ENCODE results near the gene GRAMD1B.

Gene GRAMD1B

GRCh38 chr11:123558536-123559315, 128.7 kb downstream of the GRAMD1B start:
- H4K20me1 ChIP-seq (ENCODE audit: insufficient read depth): no peaks in the 10 kb centered on the region
- H3K79me2 ChIP-seq (ENCODE audit: insufficient read depth, low read depth): no peaks in the 10 kb centered on the region
- H3K4me1 ChIP-seq (ENCODE audit: low read depth, poor library complexity, severe bottlenecking): no peaks in the 10 kb centered on the region
- H2AFZ ChIP-seq (ENCODE audit: low read depth): no peak overlapping the region
- H3K4me2 ChIP-seq: no peak overlapping the region
- TF ChIP-seq CTCF (conservative IDR thresholded peaks at IDR 0.05; ENCODE audit: low read depth, low read length): no peak
- no peak overlapping the region for H3K4me3 ChIP-seq (IDR thresholded peaks at IDR 0.05; ENCODE audit: insufficient read depth, low read depth, low read length)
- no peak overlapping the region for H3K27ac ChIP-seq
- no peaks in the 10 kb centered on the region for H3K36me3 ChIP-seq (ENCODE audit: insufficient read depth)
- no peak overlapping the region for H3K9ac ChIP-seq
- H3K27me3 ChIP-seq (ENCODE audit: insufficient read depth, low read depth): no peaks in the 10 kb centered on the region

GRCh38 chr11:123559523-123559955, 129.5 kb downstream of the GRAMD1B start:
- no peak for TF ChIP-seq CTCF (conservative IDR thresholded peaks at IDR 0.05; ENCODE audit: low read depth, low read length)
- no peak overlapping the region for H3K9ac ChIP-seq
- H3K4me3 ChIP-seq (IDR thresholded peaks at IDR 0.05; ENCODE audit: insufficient read depth, low read depth, low read length): no peak overlapping the region
- no peak overlapping the region for H3K27ac ChIP-seq
- H4K20me1 ChIP-seq (ENCODE audit: insufficient read depth): no peaks in the 10 kb centered on the region
- H3K27me3 ChIP-seq (ENCODE audit: insufficient read depth, low read depth): no peaks in the 10 kb centered on the region
- H3K4me1 ChIP-seq (ENCODE audit: low read depth, poor library complexity, severe bottlenecking): no peaks in the 10 kb centered on the region
- H3K36me3 ChIP-seq (ENCODE audit: insufficient read depth): no peaks in the 10 kb centered on the region
- no peak overlapping the region for H2AFZ ChIP-seq (ENCODE audit: low read depth)
- no peaks in the 10 kb centered on the region for H3K79me2 ChIP-seq (ENCODE audit: insufficient read depth, low read depth)
- no peak overlapping the region for H3K4me2 ChIP-seq

- Histone ChIP-seq H3K36me3 (ENCODE audit: insufficient read depth) (no peaks in the 10 kb centered on the region), H3K27ac (no peak overlapping the region), H3K79me2 (ENCODE audit: insufficient read depth, low read depth) (no peaks in the 10 kb centered on the region), H3K4me3 (IDR thresholded peaks at IDR 0.05; ENCODE audit: insufficient read depth, low read depth, low read length) (no peak overlapping the region), H3K4me1 (ENCODE audit: low read depth, poor library complexity, severe bottlenecking) (no peaks in the 10 kb centered on the region), H3K4me2 (no peak overlapping the region), H4K20me1 (ENCODE audit: insufficient read depth) (no peaks in the 10 kb centered on the region), H3K9ac (no peak overlapping the region), H3K27me3 (ENCODE audit: insufficient read depth, low read depth) (no peaks in the 10 kb centered on the region), H2AFZ (ENCODE audit: low read depth) (no peak overlapping the region)
- TF ChIP-seq CTCF (conservative IDR thresholded peaks at IDR 0.05; ENCODE audit: low read depth, low read length): no peak
Observed at GRCh38 chr11:123560006-123560405, 129.9 kb downstream of the GRAMD1B start.

GRCh38 chr11:123561431-123561800, 131.3 kb downstream of the GRAMD1B start:
- H3K27ac ChIP-seq: no peak overlapping the region

More at GRCh38 chr11:123561431-123561800, 131.3 kb downstream of the GRAMD1B start:
- Histone ChIP-seq H3K36me3 (ENCODE audit: insufficient read depth) (no peaks in the 10 kb centered on the region), H3K4me3 (IDR thresholded peaks at IDR 0.05; ENCODE audit: insufficient read depth, low read depth, low read length) (no peak overlapping the region), H3K4me1 (ENCODE audit: low read depth, poor library complexity, severe bottlenecking) (no peaks in the 10 kb centered on the region), H2AFZ (ENCODE audit: low read depth) (no peak overlapping the region), H4K20me1 (ENCODE audit: insufficient read depth) (no peaks in the 10 kb centered on the region), H3K79me2 (ENCODE audit: insufficient read depth, low read depth) (no peaks in the 10 kb centered on the region), H3K27me3 (ENCODE audit: insufficient read depth, low read depth) (no peaks in the 10 kb centered on the region), H3K9ac (no peak overlapping the region), H3K4me2 (no peak overlapping the region)
- TF ChIP-seq CTCF (conservative IDR thresholded peaks at IDR 0.05; ENCODE audit: low read depth, low read length): no peak

Data from KMS-11 (cell line).